Heart left ventricle (tissue), 16 donors: ENCODE measurements around the gene CD2AP. TPM values are rescaled to one million over a fixed set of nuclear protein-coding genes. Genes with fewer than 3 reads are reported as not detected.

Source experiments
- ATAC-seq, 4 donors: fragments of 200-7000 bp; cut with Tn5 transposase; one replicate each; pipeline ENCODE4 v1.9.1; 2020 to 2022; ENCODE audit warnings: moderate library complexity in 4 of 4, mild to moderate bottlenecking in 3 of 4, moderate number of reproducible peaks in 1 of 4
- DNase-seq, 5 donors: peaks; one replicate each; pipeline ENCODE4 v3.0.0-alpha.2; 2020
- H3K27ac ChIP-seq, 12 donors: fragments of 200-600 bp; sonication (generic) in 4 of 12; one replicate each; pipeline versions ENCODE4 v1.5.0 to v1.8.0; 2016 to 2022; ENCODE audit warnings: mild to moderate bottlenecking in 2 of 12
- H3K27me3 ChIP-seq, 9 donors: fragments of 200-600 bp; sonication (generic) in 2 of 9; one replicate each; pipeline versions ENCODE4 v1.5.1 to v1.8.0; 2016 to 2022; ENCODE audit warnings: mild to moderate bottlenecking in 3 of 9
- H3K36me3 ChIP-seq, 9 donors: fragments of 200-600 bp; sonication (generic) in 2 of 9; one replicate each; pipeline versions ENCODE4 v1.5.0 to v1.8.0; 2018 to 2022; ENCODE audit warnings: mild to moderate bottlenecking in 2 of 9
- H3K4me1 ChIP-seq, 12 donors: fragments of 200-600 bp; sonication (generic) in 4 of 12; one replicate each; pipeline versions ENCODE4 v1.5.0 to v1.8.0; 2016 to 2022; ENCODE audit warnings: mild to moderate bottlenecking in 3 of 12
- H3K4me3 ChIP-seq, 12 donors: fragments of 200-600 bp; sonication (generic) in 4 of 12; one replicate each; pipeline versions ENCODE4 v1.5.0 to v1.8.0; 2017 to 2022; ENCODE audit warnings: mild to moderate bottlenecking in 9 of 12, moderate library complexity in 4 of 12
- H3K9me3 ChIP-seq, 12 donors: fragments of 200-600 bp; sonication (generic) in 4 of 12; one replicate each; pipeline versions ENCODE4 v1.5.0 to v1.8.0; 2016 to 2022; ENCODE audit warnings: mild to moderate bottlenecking in 1 of 12
- CTCF ChIP-seq, 12 donors: fragments of 200-600 bp; sonication (generic) in 4 of 12; IDR thresholded peaks; one replicate each; pipeline versions ENCODE4 v1.5.0 to v1.8.0; 2018 to 2022; ENCODE audit warnings: antibody characterized with exemption in 12 of 12, mild to moderate bottlenecking in 5 of 12
- POLR2A ChIP-seq, 2 donors: fragments of 450-650 bp; IDR thresholded peaks; one replicate each; pipeline ENCODE4 v1.6.1; 2017; ENCODE audit warnings: antibody characterized with exemption in 2 of 2, mild to moderate bottlenecking in 2 of 2, moderate library complexity in 2 of 2
- WGBS, 4 donors: extraction: QIAGEN DNeasy Blood & Tissue Kit in 2 of 4; methylation state at CpG; one replicate each; pipeline versions ENCODE4 v1.1.5 to v1.1.7; 2013 to 2018; 5-methylcytosine and 5-hydroxymethylcytosine counted together
- intact Hi-C, 10 donors: fragments of 100-400 bp; cut with DNase I; formaldehyde crosslinking; loops; one replicate each; pipeline versions ENCODE4 v1.11.1 to v1.14.2; 2022
- polyA plus RNA-seq, 2 donors: library from polyadenylated mRNA; stranded (reverse); fragments of 200-250 nt; gene quantifications; one replicate each; pipeline ENCODE4 v1.2.3, GENCODE V29; 2013
- total RNA-seq, 9 donors: library from RNA; depleted of rRNA in 2 of 9; stranded (reverse); fragments of >200 nt in 2 of 9; fragmentation: NEBNext Ultra II Directional in 3 of 9; extraction: Animal tissue kit (Norgen Biotek cat#: 25700) in 3 of 9; gene quantifications; one replicate each; pipeline versions ENCODE4 v1.1.0 to v1.2.4, GENCODE V29; 2016 to 2023
- donor health status: ischemic (EF 13 %, LVEDD 7.1; RV severe dilation, severe dysfunction).
- donor health status: healthy with polysubstance abuse.
- donor health status: DM: no; HTN: yes; CAD: no.
- donor health status: DM: no; HTN: no; CAD: no.
- donor health status: ischemic (EF 25% LVEDD 6.9; RV normal size, moderate dysfunction).
- donor health status: ischemic (EF 25% LVEDD 5.7; RV mildly dilated, moderate dysfunction).
- donor health status: healthy.
- donor health status: DM: yes; HTN: yes; CAD: no.
- donor health status: ischemic (EF 35%, LVEDD 5.7; RV mildly dilated, moderate dysfunction).
- donor health status: nonischemic (EF 11% LVEDD 7.7; RV severe dilation, severe dysfunction).
- donor health status: DM: yes; HTN: yes; CAD: no.
- donor health status: PGD.
- donor health status: ischemic (EF 29% LVEDD 5.4; RV normal size, mild dysfunction).
- donor health status: nonischemic (EF 23%, LVEDD 6.1; RV moderate dilation, normal function).

CD2AP gene
- total and polyA plus RNA-seq, 11 donors: 6.4 to 18.0 (median 11.4) TPM

- ATAC-seq (no peak), DNase-seq (no peak)
- peaks cover 0 to 5% (median 0%) of the 10 kb centered on the region in 9 donors for H3K36me3 ChIP-seq
- H3K4me3 ChIP-seq: no peak overlapping the region
- peaks cover 0 to 19% (median 4%) of the 10 kb centered on the region in 12 donors for H3K4me1 ChIP-seq
- TF ChIP-seq CTCF (IDR thresholded peaks at IDR 0.05) (no peak), POLR2A (IDR thresholded peaks at IDR 0.05) (no peak)
- intact Hi-C loops: no loop called here
- no peak overlapping the region for H3K27ac ChIP-seq
- H3K27me3 ChIP-seq: no peaks in the 10 kb centered on the region
- peaks cover 0 to 4% (median 0%) of the 10 kb centered on the region in 12 donors for H3K9me3 ChIP-seq
These were observed 49.7 kb downstream of the CD2AP start for GRCh38 chr6:47527274-47527673.

GRCh38 chr6:47529734-47530133 lies 52.1 kb downstream of the CD2AP start:
- TF ChIP-seq POLR2A (IDR thresholded peaks at IDR 0.05) (no peak), CTCF (IDR thresholded peaks at IDR 0.05) (no peak)
- ATAC-seq (no peak), DNase-seq (no peak)
- H3K9me3 ChIP-seq: peaks cover 0 to 4% (median 0%) of the 10 kb centered on the region in 12 donors
- H3K4me1 ChIP-seq: peaks cover 0 to 13% (median 2%) of the 10 kb centered on the region in 12 donors
- 53 to 59% (median 57%) methylated on average over 5 of the region's 5 CpGs for WGBS, 4 donors
- H3K4me3 ChIP-seq: no peak overlapping the region
- H3K36me3 ChIP-seq: peaks cover 0 to 17% (median 11%) of the 10 kb centered on the region in 9 donors
- H3K27ac ChIP-seq: no peak overlapping the region
- no peaks in the 10 kb centered on the region for H3K27me3 ChIP-seq
- intact Hi-C loops: no loop called here

GRCh38 chr6:47532981-47533585 lies 55.5 kb downstream of the CD2AP start:
- no peak overlapping the region for H3K4me3 ChIP-seq
- WGBS, 4 donors: 92 to 98% (median 94%) methylated on average over 1 of the region's 1 CpG
- no peak for TF ChIP-seq CTCF (IDR thresholded peaks at IDR 0.05)
- no peak for TF ChIP-seq POLR2A (IDR thresholded peaks at IDR 0.05)
- peaks cover 0 to 26% (median 8%) of the 10 kb centered on the region in 12 donors for H3K4me1 ChIP-seq
- peaks cover 0 to 4% (median 0%) of the 10 kb centered on the region in 12 donors for H3K9me3 ChIP-seq
- peaks cover 0 to 19% (median 5%) of the 10 kb centered on the region in 9 donors for H3K36me3 ChIP-seq
- no peak overlapping the region for H3K27ac ChIP-seq
- H3K27me3 ChIP-seq: no peaks in the 10 kb centered on the region
- DNase-seq (no peak), ATAC-seq (no peak)
- intact Hi-C loops: no loop called here

- intact Hi-C loops: no loop called here
- TF ChIP-seq POLR2A (IDR thresholded peaks at IDR 0.05) (no peak), CTCF (IDR thresholded peaks at IDR 0.05) (no peak)
These were observed 56.5 kb downstream of the CD2AP start for GRCh38 chr6:47534063-47534462.

More at GRCh38 chr6:47534063-47534462, 56.5 kb downstream of the CD2AP start:
- ATAC-seq (no peak), DNase-seq (no peak)
- Histone ChIP-seq H3K9me3 (peaks cover 0 to 4% (median 0%) of the 10 kb centered on the region in 12 donors), H3K36me3 (peaks cover 0 to 19% (median 6%) of the 10 kb centered on the region in 9 donors), H3K4me3 (no peak overlapping the region), H3K27ac (no peak overlapping the region), H3K4me1 (peaks cover 0 to 26% (median 8%) of the 10 kb centered on the region in 12 donors), H3K27me3 (no peaks in the 10 kb centered on the region)
